Epidermal melanocyte (primary cell): ENCODE measurements around the gene KRTAP10-12.

Source experiments
- DNase-seq: peaks from one replicate; pipeline ENCODE4 v3.0.0; 2011; ENCODE audit warnings: low spot score; ENCODE audit not compliant: insufficient read length

KRTAP10-12 gene

DNA sequence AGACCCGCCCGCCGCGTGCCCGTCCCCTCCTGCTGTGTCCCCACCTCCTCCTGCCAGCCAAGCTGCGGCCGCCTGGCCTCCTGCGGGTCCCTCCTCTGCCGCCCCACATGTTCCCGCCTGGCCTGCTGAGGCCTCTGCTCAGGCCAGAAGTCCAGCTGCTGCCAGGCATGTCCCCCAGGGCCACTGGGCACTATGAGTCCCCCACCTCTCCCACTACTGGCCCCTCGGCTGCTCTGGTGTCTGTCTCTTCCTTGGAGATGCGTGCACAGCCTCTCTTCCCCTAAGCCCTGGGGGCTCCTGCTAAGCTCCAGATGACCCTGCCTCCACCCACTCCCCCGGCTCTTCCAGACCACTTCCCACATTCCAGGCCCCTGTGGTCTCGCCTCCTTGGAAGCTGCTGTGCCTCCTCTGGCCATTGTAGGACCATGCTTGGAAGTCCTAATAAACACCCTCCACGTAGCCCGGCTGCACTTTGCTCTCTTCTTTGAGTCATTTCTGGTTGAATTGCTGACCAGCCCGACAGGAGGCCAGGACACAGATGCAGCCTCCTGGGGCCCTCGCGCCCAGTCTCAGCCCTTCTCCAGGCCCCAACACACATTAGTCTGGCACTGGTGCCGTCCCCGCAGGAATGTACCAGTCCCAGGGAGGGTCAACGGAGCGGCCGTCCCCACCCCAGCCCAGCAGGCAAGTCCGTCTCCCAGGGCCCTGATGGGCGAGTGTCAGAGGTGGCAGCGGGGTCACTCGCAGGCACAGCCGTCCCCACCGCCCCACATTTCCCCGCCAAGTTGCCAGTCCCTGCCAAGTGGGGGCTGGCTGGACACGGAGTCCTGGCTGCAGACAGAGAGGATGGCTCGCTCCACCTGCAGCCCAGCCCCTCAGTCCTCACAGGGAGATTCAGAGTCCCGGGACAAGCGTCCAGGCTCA lies 1.1 kb downstream of the KRTAP10-12 start:
- DNase-seq: no peak

DNA sequence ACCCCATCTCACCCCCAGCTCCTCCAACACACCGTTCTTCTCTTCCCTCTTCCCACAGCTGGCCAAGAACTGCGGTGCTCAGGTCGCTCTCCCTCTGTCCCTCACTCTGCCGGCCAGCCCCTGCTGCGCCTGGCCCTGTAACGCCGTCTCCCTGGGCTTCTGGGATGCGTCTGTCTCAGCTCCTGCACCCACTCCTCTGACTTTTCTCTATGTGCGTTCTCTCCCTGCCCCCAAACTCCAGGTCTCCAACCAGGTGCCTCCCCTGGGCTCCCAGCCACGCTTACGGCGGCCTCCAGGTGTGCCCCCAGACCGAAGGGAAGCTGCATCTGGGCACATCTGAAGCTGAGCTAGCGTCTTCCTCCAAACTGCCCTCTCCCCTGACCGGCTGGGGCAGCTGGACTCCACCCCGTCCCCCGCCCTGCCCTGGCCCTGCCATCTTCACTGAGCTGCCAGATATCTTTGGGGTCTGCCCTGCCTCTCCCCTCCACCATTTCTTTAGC lies 2.6 kb downstream of the KRTAP10-12 start:
- no peak for DNase-seq

GRCh38 chr21:44700101-44701022 lies 3.4 kb downstream of the KRTAP10-12 start:
- no peak for DNase-seq

- DNase-seq: no peak
Measured at GRCh38 chr21:44701023-44701400, 4.0 kb downstream of the KRTAP10-12 start.

GRCh38 chr21:44701541-44701940 lies 4.6 kb downstream of the KRTAP10-12 start:
- DNase-seq: no peak

GRCh38 chr21:44702111-44702972 lies 5.4 kb downstream of the KRTAP10-12 start:
- DNase-seq: no peak

DNA sequence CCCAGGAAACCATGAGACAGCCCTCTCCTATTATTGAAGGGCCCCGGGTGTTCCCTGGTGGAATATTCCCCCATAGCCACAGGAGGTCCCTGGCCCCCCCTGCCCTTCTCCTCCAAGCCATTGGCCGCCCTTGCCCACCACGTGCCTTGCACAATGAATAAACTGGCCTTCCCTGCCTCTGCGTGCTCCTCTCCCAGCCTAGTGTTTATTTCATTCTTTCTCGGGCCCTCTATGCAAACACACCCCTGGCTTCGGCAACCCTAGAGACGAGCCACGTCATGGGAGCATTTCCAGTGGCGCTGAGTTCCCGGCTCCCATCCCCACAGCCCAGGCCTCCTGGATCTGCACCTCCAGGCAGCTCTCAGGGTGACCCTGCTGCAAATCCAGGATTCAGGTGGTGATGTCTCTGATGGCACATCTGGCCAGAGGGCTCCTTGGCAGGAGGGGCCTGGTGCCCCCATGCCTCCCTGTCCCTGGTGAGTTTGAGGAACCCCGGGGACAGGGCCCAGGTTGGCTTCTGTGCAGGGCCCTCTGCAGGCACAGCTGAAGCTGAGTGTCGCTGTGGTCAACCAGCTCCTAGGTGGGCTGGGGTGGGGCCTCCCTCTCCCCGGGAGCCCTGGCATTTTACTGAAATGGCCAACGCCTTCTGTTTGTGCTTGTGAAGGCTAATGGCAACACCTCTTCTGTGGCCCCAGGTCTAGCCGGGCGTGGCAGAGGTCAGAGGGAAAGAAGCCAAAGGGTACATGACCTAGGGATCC lies 6.2 kb downstream of the KRTAP10-12 start:
- no peak for DNase-seq

GRCh38 chr21:44703731-44704635 lies 7.0 kb downstream of the KRTAP10-12 start:
- no peak for DNase-seq

GRCh38 chr21:44704636-44705001 lies 7.6 kb downstream of the KRTAP10-12 start:
- DNase-seq: no peak

GRCh38 chr21:44706026-44706705 lies 9.2 kb downstream of the KRTAP10-12 start:
- no peak for DNase-seq

DNA sequence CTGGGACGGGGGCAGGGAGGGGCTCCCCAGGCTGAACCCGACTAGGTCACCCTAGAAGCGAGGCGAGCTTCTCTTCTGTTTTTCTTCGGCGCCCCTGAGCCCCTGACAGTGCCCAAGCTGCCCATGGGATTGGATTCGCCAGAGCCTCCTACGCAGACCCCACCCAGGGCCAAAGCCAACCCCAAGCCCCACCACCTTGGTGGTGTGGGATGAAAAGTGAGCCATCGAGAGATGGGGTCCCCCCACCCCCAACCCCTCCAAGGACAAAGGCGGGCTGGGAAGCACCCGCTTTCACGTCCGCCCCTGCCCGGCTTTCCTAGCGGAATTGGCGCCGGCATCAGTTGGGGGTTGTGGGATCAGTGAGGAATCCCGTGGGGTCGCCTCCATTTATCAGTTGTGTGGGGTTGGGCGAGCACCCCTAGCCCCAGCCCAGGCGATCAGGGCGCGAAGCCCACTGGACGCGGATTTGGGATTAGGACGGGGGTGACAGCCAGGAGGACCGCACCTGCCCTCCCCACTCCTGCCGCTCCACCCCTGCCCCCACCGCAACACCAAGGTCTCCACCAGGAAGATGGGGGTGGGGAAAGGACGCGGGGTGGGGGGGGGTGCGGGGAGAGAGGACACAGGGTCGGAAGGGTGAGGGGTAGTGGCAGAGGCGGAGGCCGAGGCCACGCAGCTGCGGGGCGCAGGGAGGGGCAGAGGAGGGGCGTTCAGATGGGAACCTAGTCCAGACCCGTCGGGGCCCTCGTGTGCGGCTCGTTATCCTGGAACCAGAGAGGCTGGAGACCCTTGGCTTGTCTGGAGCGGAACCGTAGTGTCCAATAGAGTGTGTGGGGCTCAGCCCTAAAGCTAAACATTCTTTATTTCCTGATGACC lies 10.0 kb downstream of the KRTAP10-12 start:
- DNase-seq: no peak

GRCh38 chr21:44708213-44708865 lies 11.4 kb downstream of the KRTAP10-12 start:
- no peak for DNase-seq

- no peak for DNase-seq
Measured at GRCh38 chr21:44708866-44709425, 12.0 kb downstream of the KRTAP10-12 start.

DNA sequence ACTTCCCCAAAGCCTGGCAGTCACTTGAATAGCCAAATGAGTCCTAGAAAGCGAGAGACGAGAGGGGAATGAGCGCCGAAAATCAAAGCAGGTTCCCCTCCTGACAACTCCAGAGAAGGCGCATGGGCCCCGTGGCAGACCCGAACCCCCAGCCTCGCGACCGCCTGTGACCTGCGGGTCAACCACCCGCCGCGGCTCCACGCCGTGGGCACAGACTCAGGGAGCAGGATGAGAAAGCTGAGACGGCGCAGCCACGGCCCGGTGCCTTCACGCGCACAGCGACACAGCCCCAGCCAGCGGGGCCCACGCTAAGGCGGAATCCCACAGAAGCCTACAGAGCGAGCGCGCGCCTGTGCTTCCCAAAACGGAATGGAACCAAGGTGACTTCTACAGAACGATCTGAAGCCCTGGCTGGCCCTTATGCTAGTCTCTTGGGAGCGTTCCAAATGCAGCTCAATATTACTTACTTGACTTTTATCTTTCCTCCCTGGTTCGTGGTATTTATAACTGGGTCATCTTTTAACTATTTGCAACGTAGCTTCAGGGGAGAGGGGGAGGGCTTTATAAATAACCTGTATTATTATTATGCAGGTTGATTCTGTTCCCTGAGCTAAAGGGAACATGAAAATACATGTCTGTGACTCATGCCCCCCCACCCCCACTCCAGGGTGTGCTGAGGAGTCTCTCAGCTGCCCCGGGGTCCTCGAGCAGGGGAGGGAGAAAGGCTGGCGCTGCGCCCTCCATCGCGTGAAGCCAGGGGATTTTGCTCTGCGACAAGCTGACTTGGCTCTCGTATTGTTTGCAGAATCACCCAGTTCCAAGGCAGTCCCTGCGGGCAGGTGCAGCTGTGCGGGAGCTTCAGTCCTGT lies 12.7 kb downstream of the KRTAP10-12 start:
- no peak for DNase-seq

DNA sequence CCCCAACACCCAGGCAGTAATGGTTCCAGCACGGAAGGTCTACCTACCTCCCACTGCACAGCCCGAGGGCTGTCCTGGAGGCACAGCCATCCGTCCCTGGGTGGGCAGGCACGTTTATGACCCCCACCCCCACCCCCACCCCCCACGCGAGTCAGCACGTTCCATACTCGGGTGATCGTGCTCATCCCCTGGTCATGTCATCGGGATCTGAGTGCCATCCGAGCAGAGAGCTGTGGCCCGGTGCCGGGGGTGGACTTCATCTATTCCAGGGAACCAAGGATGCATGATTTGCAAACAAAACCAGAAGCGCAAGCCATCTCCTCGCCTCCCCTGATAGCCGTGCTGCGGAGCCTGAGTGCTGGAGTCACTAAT lies 13.3 kb downstream of the KRTAP10-12 start:
- DNase-seq: no peak

DNA sequence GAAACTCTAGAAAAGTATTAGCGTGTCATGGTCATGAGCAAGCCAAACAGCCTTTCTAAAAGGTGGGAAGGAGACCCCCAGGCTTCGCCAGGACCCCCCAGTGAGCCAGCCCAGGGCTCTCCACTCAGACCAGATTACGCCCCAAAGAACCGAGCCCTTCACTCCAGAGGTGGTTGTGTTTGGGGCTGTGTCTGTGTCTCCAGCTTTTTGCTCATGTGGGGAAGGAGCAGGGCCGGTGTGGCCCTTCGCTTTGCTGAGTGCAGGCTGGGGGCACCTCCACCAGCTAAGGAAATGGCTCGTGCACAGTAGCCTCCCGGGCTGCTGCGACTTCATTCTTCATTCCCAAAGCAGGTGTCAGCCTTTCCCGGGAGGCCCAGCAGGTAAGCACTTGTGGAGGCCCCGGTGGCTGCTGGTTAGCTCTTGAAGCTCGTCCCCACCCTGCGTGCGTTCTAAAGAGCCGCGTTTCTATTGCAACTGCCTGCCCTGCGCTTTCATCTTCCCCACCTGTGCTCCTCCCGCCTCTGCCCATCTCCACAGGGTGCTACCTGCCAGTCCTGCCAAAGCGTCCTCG lies 13.9 kb downstream of the KRTAP10-12 start:
- no peak for DNase-seq
